NCI-H748 (cell line): ENCODE data around the gene SMIM26.

ENCODE experiments used
- DNase-seq: peaks from one replicate; lab custom pipeline; 2025; ENCODE audit not compliant: unreplicated experiment; lab: John Stamatoyannopoulos, UW

SMIM26 gene

GRCh38 chr20:18578581-18578980, 11.3 kb downstream of the SMIM26 start:
- no peak for DNase-seq

GRCh38 chr20:18580012-18580411, 12.8 kb downstream of the SMIM26 start:
- no peak for DNase-seq

DNA sequence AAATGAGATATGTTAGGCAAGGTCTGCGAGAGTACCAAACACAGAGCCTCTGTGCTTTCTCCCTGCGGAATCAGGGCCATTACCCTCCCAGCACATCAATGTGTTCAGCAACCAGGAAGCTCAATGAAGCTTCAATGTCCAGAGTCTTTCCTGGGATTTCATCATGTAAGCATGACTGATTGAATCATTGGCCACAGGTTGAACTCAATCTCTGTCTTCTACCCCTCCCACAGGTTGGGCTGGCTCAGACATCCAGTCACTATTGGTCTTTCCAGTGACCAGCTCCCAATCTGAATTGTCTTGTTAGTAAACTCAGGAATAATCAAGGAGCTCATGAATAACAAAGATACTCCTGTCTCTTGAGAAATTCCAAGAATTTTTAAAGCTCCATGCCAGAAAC, 17.9 kb downstream of the SMIM26 start:
- peak; percentile 38 for DNase-seq

DNA sequence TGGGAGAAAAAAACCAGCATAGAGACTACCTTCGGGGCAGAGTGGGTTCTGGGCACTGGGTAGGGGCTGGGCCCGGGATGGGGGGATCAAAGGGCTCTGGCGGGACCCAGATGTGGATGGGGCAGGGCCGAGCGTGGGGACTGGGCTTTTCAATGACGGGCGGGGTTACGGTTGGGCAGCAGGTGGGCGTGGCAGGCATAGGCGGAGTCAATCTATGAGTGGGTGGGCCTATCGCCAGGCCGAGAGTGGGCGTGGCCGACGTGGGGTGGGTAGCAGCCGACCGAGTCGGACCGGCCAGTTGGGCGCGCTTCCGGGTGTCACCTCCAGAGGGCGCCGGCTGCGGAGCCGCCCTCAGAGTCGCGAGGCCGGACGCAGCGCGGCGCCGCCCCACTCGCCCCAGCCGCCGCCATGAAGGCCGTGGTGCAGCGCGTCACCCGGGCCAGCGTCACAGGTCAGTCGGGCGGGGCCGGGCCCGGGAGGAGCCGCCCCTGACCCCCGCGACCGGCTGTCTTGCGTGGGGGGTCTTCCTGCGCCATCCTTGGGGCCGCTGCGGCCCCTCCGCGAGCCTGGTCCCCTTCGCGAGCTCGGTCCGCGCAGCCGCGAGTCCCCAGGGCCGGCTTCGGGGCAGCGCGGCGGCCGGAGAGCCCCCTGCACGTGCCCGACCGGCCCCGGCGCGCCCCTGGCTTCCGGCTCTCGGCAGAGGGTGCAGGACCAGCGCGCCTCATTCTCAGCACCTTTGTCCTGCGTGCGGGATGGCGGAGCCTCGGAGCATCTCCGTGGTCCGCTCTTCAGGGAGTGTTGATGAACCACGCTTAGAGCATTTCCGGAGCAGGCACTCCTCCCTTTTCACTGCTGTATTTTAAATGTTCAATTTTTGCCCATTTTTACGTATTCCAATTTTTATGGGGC, 20.7 kb downstream of the SMIM26 start, which contains the start of gene DTD1:
Gene DTD1 (plus strand): TSS at position 390 of the 909 bp plus-strand sequence. CDS start 19 bp downstream, at position 409.
- peak; percentile 96 for DNase-seq

- DNase-seq: no peak
Measured at GRCh38 chr20:18588574-18588933, 21.3 kb downstream of the SMIM26 start.

DNA sequence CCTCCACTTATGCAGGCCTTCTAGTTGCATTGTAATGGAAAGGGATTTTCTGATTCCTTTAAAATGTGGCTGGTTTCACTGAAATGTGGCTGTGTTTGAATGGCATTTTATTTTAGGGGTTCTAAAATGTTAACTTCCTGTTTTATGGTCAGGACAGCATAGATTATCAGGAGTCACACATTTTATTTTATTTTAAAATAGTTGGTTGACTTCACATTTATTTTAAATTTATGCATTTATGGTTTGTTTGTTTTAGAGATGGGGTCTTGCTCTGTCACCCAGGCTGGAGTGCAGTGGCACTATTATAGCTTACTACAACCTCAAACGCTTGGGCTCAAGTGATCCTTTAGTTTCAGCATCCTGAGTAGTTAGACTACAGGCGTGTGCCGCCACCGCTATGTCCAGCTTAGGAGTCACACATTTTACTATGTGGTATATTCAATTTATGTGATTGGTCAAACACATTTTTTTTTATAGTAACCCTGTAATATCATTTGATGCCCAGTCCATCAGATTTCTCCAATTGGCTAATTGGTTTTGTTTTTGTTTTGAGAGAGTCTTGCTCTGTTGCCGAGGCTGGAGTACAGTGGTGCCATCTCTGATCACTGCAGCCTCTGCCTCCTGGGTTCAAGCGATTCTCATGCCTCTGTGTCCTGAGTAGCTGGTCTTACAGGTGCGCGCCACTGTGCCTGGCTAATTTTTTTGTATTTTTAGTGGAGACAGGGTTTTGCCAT, 22.9 kb downstream of the SMIM26 start:
- DNase-seq: no peak

- no peak for DNase-seq
Measured at GRCh38 chr20:18596270-18596669, 29.0 kb downstream of the SMIM26 start.

GRCh38 chr20:18609741-18610140, 42.5 kb downstream of the SMIM26 start:
- DNase-seq: no peak

- no peak for DNase-seq
Measured at GRCh38 chr20:18611492-18611891, 44.3 kb downstream of the SMIM26 start.

DNA sequence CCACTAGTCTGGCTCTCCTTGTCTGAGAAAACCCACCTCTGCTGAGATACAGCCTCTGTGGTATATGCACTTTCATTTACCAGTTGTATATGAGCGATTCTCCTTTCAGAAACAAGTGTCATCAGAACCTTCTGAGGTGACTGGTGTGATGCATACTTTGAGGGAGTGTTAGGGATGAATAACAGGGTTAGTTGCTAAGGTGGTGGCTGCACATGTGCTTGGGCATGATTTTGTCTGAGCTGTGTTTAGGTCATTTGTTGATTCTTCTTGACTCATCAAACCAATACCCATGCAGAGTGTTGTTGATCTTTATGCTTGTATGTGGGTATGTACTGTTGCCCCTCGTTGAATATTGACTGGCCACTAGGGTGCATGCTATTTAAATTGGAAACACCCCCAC, 46.3 kb downstream of the SMIM26 start:
- no peak for DNase-seq

DNA sequence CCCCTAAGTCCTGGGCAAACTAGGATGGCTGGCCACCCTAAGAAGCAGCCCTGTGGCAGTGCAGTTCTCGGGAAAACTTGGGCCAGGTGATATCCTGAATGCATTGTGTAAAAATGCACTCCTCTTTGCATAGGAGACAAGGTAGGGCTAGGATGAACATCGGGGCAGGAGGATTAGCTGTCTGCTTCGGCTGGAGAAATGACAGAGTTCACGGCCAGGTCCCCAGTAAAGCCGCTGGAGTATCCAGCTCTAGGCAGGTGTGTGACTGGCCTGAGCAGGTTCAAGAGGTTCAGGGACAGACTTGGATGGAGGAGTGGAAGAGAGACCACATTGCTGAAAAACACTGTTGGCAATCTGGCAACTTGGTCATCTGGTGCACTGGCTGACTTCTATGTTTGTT, 47.0 kb downstream of the SMIM26 start:
- DNase-seq: no peak

- no peak for DNase-seq
Measured at GRCh38 chr20:18615020-18615650, 47.9 kb downstream of the SMIM26 start.
